ENCODE data around the gene SLC5A8.

Gene SLC5A8

GRCh38 chr12:101243616-101244015 is 33.6 kb upstream of the SLC5A8 start:
- no peaks in the 10 kb centered on the region for H3K36me3 ChIP-seq (ENCODE audit: control insufficient read depth, low read length)
- H3K27ac ChIP-seq (ENCODE audit: low read depth, low read length) = no peak overlapping the region
- peaks cover 8% of the 10 kb centered on the region; the same call in 1 of the 2 replicates for H3K9me3 ChIP-seq (ENCODE audit: control insufficient read depth, insufficient read depth, low read length)
- no peak for TF ChIP-seq EZH2phosphoT487 (IDR thresholded peaks at IDR 0.05; ENCODE audit: borderline replicate concordance, low read length)
- no peak for TF ChIP-seq CTCF (IDR thresholded peaks at IDR 0.05; ENCODE audit: low read depth, low read length, poor library complexity, severe bottlenecking)
- no peaks in the 10 kb centered on the region for H3K79me2 ChIP-seq (ENCODE audit: control insufficient read depth, low read length)
- no peak overlapping the region for H3K4me3 ChIP-seq (ENCODE audit: low read length)
- H3F3A ChIP-seq (ENCODE audit: control insufficient read depth, insufficient read depth) = no peaks in the 10 kb centered on the region
- H4K20me1 ChIP-seq (ENCODE audit: control insufficient read depth, insufficient read depth, low read depth, low read length) = no peaks in the 10 kb centered on the region
- H3K9me2 ChIP-seq (replicated peaks; ENCODE audit: control insufficient read depth, low read length) = no peaks in the 10 kb centered on the region
- H3K27me3 ChIP-seq (ENCODE audit: control insufficient read depth, low read length) = no peaks in the 10 kb centered on the region
- H3K4me1 ChIP-seq (ENCODE audit: control insufficient read depth, low read length) = peaks cover 8% of the 10 kb centered on the region
- no peak overlapping the region for H3K4me2 ChIP-seq (ENCODE audit: low read length)

- Histone ChIP-seq H3K9me3 (ENCODE audit: control insufficient read depth, insufficient read depth, low read length) (peaks cover 8% of the 10 kb centered on the region; the same call in 1 of the 2 replicates), H3K27me3 (ENCODE audit: control insufficient read depth, low read length) (no peaks in the 10 kb centered on the region), H3K36me3 (ENCODE audit: control insufficient read depth, low read length) (no peaks in the 10 kb centered on the region), H3K4me1 (ENCODE audit: control insufficient read depth, low read length) (peaks cover 8% of the 10 kb centered on the region), H3F3A (ENCODE audit: control insufficient read depth, insufficient read depth) (no peaks in the 10 kb centered on the region), H3K9me2 (replicated peaks; ENCODE audit: control insufficient read depth, low read length) (no peaks in the 10 kb centered on the region), H3K4me2 (ENCODE audit: low read length) (no peak overlapping the region), H4K20me1 (ENCODE audit: control insufficient read depth, insufficient read depth, low read depth, low read length) (no peaks in the 10 kb centered on the region), H3K27ac (ENCODE audit: low read depth, low read length) (no peak overlapping the region), H3K79me2 (ENCODE audit: control insufficient read depth, low read length) (no peaks in the 10 kb centered on the region), H3K4me3 (ENCODE audit: low read length) (no peak overlapping the region)
- TF ChIP-seq CTCF (IDR thresholded peaks at IDR 0.05; ENCODE audit: low read depth, low read length, poor library complexity, severe bottlenecking) (no peak), EZH2phosphoT487 (IDR thresholded peaks at IDR 0.05; ENCODE audit: borderline replicate concordance, low read length) (no peak)
Observed at GRCh38 chr12:101243074-101243473, 33.0 kb upstream of the SLC5A8 start.

- H3K27me3 ChIP-seq (ENCODE audit: control insufficient read depth, low read length) = no peaks in the 10 kb centered on the region
- no peak for TF ChIP-seq CTCF (IDR thresholded peaks at IDR 0.05; ENCODE audit: low read depth, low read length, poor library complexity, severe bottlenecking)
- TF ChIP-seq EZH2phosphoT487 (IDR thresholded peaks at IDR 0.05; ENCODE audit: borderline replicate concordance, low read length) = no peak
Observed at GRCh38 chr12:101238800-101239329, 28.8 kb upstream of the SLC5A8 start.

More at GRCh38 chr12:101238800-101239329, 28.8 kb upstream of the SLC5A8 start:
- Histone ChIP-seq H3F3A (ENCODE audit: control insufficient read depth, insufficient read depth) (no peaks in the 10 kb centered on the region), H4K20me1 (ENCODE audit: control insufficient read depth, insufficient read depth, low read depth, low read length) (no peaks in the 10 kb centered on the region), H3K27ac (ENCODE audit: low read depth, low read length) (no peak overlapping the region), H3K4me3 (ENCODE audit: low read length) (no peak overlapping the region), H3K9me2 (replicated peaks; ENCODE audit: control insufficient read depth, low read length) (no peaks in the 10 kb centered on the region), H3K9me3 (ENCODE audit: control insufficient read depth, insufficient read depth, low read length) (peaks cover 8% of the 10 kb centered on the region; the same call in 1 of the 2 replicates), H3K4me2 (ENCODE audit: low read length) (no peak overlapping the region), H3K36me3 (ENCODE audit: control insufficient read depth, low read length) (no peaks in the 10 kb centered on the region), H3K4me1 (ENCODE audit: control insufficient read depth, low read length) (peaks cover 20% of the 10 kb centered on the region), H3K79me2 (ENCODE audit: control insufficient read depth, low read length) (no peaks in the 10 kb centered on the region)

Data from DOHH2 (cell line).